ENCODE measurements around the gene DHRS9.
"Not testable (repeated sequence)": the region's sequence is repeated elsewhere in the genome, so short reads cannot be mapped to it uniquely, and the experiment has no call there.

Gene DHRS9

GRCh38 chr2:169095621-169096105 is 26.3 kb downstream of the DHRS9 start:
- no peak for DNase-seq (ENCODE audit: low spot score)

GRCh38 chr2:169104848-169105247 is 35.5 kb downstream of the DHRS9 start:
- no peak for DNase-seq (ENCODE audit: low spot score)

- no peak for DNase-seq (ENCODE audit: low spot score)
These were observed 36.1 kb downstream of the DHRS9 start for GRCh38 chr2:169105476-169105875.

GRCh38 chr2:169106134-169106533 is 36.8 kb downstream of the DHRS9 start:
- DNase-seq (ENCODE audit: low spot score): no peak

GRCh38 chr2:169106563-169107545 is 37.5 kb downstream of the DHRS9 start:
- DNase-seq (ENCODE audit: low spot score): no peak

- DNase-seq (ENCODE audit: low spot score): no peak
These were observed 38.3 kb downstream of the DHRS9 start for GRCh38 chr2:169107645-169108044.

- no peak for DNase-seq (ENCODE audit: low spot score)
These were observed 38.9 kb downstream of the DHRS9 start for GRCh38 chr2:169108099-169108884.

GRCh38 chr2:169109502-169110409 is 40.4 kb downstream of the DHRS9 start:
- DNase-seq (ENCODE audit: low spot score): peak; percentile 61

GRCh38 chr2:169110419-169110818 is 41.1 kb downstream of the DHRS9 start:
- no peak for DNase-seq (ENCODE audit: low spot score)

GRCh38 chr2:169110916-169111315 is 41.6 kb downstream of the DHRS9 start:
- DNase-seq (ENCODE audit: low spot score): no peak

GRCh38 chr2:169112841-169113240 is 43.5 kb downstream of the DHRS9 start:
- DNase-seq (ENCODE audit: low spot score): no peak

- no peak for DNase-seq (ENCODE audit: low spot score)
These were observed 44.7 kb downstream of the DHRS9 start for GRCh38 chr2:169114056-169114455.

GRCh38 chr2:169116327-169116726 is 47.0 kb downstream of the DHRS9 start:
- no peak for DNase-seq (ENCODE audit: low spot score)

- no peak for DNase-seq (ENCODE audit: low spot score)
These were observed 47.6 kb downstream of the DHRS9 start for GRCh38 chr2:169116993-169117392.

GRCh38 chr2:169118060-169118459 is 48.7 kb downstream of the DHRS9 start:
- no peak for DNase-seq (ENCODE audit: low spot score)

GRCh38 chr2:169119123-169119760 is 49.9 kb downstream of the DHRS9 start:
- DNase-seq (ENCODE audit: low spot score): no peak

GRCh38 chr2:169119851-169120250 is 50.5 kb downstream of the DHRS9 start:
- no peak for DNase-seq (ENCODE audit: low spot score)

- no peak for DNase-seq (ENCODE audit: low spot score)
These were observed 60.4 kb downstream of the DHRS9 start for GRCh38 chr2:169129703-169130243.

GRCh38 chr2:169131587-169132512 is 62.5 kb downstream of the DHRS9 start:
- DNase-seq (ENCODE audit: low spot score): peak; percentile 49

GRCh38 chr2:169134272-169134671 is 64.9 kb downstream of the DHRS9 start:
- not testable (repeated sequence) for DNase-seq (ENCODE audit: low spot score)

All from putamen (tissue), 1 donor.